Measurements from ENCODE around the gene KDM4B.
"Not testable (repeated sequence)": the region's sequence is repeated elsewhere in the genome, so short reads cannot be mapped to it uniquely, and the experiment has no call there.

The KDM4B gene

GRCh38 chr19:4972509-4973230, 3.8 kb downstream of the KDM4B start:
- peak; percentile 45 to 64 for DNase-seq (ENCODE audit: low read depth in 2 of 2)
- H3K4me3 ChIP-seq (replicated peaks in 1 of 2; ENCODE audit: low read depth in 2 of 2, low read length in 2 of 2): no peak overlapping the region
- no peak for TF ChIP-seq CTCF (IDR thresholded peaks at IDR 0.05; ENCODE audit: low read depth, low read length)

DNA sequence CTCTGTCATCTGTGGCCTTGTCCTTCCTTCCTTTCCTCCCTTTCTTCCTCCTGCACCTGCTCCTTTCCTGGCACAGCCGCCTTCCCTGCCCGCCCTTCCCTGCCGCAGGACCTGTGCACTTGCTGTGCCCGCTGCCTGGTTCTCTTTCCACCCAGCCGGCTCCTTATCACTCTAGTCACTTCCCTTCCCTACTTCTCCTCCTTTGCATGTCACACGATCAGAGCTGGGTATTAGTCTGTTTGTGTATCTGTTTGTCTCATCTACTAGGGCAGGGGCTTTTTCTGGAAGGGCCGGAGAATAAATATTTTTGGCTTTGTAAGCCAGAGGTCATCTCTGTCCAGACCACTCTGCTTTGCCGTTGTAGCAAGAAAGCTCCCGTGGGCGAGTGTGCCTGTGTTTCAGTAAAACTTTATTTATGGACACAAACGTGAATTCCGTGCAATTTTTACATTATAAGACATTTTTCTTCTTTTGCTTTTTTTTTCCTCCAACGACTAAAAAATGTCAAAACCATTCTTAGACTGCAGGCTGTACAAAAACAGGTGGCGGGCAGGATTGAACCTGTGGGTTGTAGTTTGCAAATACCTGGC, 6.1 kb downstream of the KDM4B start:
- H3K4me3 ChIP-seq (replicated peaks in 1 of 2; ENCODE audit: low read depth in 2 of 2, low read length in 2 of 2): no peak overlapping the region
- TF ChIP-seq CTCF (IDR thresholded peaks at IDR 0.05; ENCODE audit: low read depth, low read length): no peak
- no peak for DNase-seq (ENCODE audit: low read depth in 2 of 2)

- not testable (repeated sequence) for DNase-seq (ENCODE audit: low read depth in 2 of 2); H3K4me3 ChIP-seq (replicated peaks in 1 of 2; ENCODE audit: low read depth in 2 of 2, low read length in 2 of 2)
Observed at GRCh38 chr19:4975601-4976000, 6.7 kb downstream of the KDM4B start.

DNA sequence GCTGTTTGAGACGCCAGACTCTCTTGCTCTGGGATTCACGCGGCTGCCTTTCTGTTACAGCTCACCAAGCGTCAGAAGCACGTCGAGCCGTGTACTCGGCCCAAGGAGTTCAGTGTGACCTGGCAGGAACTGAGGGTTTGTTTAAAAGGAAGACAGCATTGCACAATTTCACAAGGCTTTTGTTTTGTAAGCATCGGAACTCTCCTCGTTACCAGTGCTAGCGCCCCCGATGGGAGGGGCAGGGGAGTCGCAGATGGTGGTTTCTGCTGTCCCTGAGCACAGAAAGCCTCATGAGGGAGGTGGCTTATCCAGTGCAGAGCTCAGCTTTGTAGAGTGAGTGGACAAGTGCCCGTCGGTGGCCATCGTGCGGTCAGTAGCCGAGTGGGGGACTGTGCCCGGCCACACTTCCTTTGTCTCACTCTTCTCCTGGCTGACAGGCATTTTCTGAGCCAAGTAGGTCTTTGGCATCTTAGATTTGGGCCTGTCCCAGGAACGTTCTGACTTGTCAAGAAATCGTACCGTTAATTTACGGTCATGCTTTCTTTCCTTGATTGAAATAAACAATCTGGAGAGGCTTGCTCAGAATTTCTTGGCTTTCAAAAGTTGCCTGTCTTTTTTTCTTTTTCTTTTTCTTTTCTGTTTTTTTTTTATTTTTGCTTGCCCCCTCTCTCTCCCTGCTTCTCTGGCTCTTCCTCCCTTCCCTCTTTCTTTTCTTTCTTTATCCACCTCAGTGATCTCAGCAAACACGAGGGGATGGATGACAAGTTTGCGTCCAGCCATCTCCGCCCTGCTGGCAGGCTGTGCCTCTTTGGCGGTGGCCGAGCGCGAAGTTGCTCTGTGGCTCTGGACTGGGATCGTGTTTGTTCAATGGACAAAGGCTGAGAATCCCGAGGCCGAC, 7.7 kb downstream of the KDM4B start:
- peak overlapping the region; percentile 8 to 18 for H3K4me3 ChIP-seq (replicated peaks in 1 of 2; ENCODE audit: low read depth in 2 of 2, low read length in 2 of 2)
- DNase-seq (ENCODE audit: low read depth in 2 of 2): peak; percentile 97 to 99
- peak; percentile 49 for TF ChIP-seq CTCF (IDR thresholded peaks at IDR 0.05; ENCODE audit: low read depth, low read length)

DNA sequence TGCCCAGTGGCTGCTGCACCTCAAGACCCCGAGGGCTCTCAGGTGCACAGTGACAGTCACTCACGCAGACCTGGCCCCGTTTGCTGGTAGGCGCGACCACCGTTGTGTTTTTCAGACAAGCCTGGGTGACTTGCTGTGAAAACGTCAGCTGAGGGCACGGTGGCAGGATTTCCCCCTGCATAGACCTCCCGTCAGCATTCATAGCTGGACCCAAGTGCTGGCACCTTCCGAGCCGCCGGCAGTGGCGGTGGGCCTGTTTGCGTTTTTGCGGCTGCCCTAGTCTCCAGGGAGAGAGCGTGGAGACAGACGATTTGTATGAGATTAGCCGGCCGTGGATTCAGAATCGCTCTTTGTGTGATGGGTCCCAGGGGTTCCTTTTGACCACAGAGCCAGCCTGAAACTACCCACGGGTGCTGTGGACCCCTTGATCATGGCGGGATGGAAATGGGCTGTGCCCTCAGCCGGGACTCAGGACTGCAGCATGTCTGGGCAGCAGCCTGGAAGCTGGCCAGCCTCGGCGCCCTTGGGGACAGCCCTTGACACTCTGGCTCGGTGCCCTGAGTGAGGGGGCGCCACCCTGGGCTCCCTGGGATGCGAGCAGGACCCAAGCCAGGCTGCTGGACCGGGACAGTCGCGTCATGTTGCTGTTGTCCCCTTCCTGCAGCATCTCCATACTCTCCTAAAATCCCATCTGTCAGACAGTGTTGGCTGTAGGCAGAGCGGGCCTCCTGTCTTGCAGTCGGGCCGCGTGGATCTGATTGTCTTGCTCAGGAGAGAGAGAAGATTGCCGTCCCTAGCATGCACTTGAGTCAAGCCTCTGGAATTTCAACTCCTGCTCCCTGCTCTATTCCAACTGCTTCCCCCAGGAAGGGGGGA, 8.6 kb downstream of the KDM4B start:
- no peak overlapping the region for H3K4me3 ChIP-seq (replicated peaks in 1 of 2; ENCODE audit: low read depth in 2 of 2, low read length in 2 of 2)
- peak; percentile 92 to 93 for DNase-seq (ENCODE audit: low read depth in 2 of 2)
- TF ChIP-seq CTCF (IDR thresholded peaks at IDR 0.05; ENCODE audit: low read depth, low read length): no peak

DNA sequence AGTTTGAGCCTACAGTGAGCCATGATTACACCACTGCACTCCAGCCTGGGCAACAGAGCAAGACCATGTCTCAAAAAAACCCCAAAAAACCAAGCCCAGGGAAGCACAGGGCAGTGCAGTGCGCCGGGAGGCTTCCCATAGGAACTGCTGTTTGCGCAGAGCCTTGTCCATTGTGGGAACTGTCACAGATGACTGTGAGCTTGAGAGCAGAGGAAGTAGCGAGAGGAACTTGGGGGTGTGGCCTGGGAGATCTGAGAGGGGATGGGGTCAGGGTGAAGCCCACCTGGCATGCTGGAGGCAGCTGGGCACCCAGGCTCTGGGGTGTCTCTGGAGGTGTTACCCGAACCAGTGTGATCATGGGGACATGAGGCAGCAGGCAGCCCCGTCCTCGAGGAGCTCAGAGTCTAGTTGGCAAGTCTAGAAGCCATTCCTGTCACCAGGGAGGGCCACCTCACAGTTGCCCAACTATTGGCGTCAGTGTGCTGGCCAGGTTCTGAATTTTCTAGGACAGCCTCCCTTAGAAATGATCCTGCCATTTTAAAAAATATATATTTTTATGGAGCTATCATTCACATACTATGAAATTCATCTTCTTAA, 10.4 kb downstream of the KDM4B start:
- no peak overlapping the region for H3K4me3 ChIP-seq (replicated peaks in 1 of 2; ENCODE audit: low read depth in 2 of 2, low read length in 2 of 2)
- no peak for DNase-seq (ENCODE audit: low read depth in 2 of 2)
- TF ChIP-seq CTCF (IDR thresholded peaks at IDR 0.05; ENCODE audit: low read depth, low read length): no peak

All from cardiac fibroblast (primary cell).